MG63 (cell line): ENCODE data around the gene TMEM164. TPM values are rescaled to one million over a fixed set of nuclear protein-coding genes. Genes with fewer than 3 reads are reported as not detected.
A peak's percentile ranks its signal among the peaks of the same experiment; 100 is the strongest.

ENCODE experiments used
- DNase-seq: peaks from one replicate; pipeline ENCODE4 v3.0.0-alpha.2; 2020
- H3K27me3 ChIP-seq: fragments of 250-450 bp; sonication (Bioruptor Pico); 2 replicates; pipeline ENCODE4 v1.5.1; 2020; ENCODE audit warnings: mild to moderate bottlenecking, moderate library complexity
- H3K36me3 ChIP-seq: fragments of 250-450 bp; sonication (Bioruptor Pico); 2 replicates; pipeline ENCODE4 v1.5.1; 2020; ENCODE audit warnings: mild to moderate bottlenecking, moderate library complexity
- H3K4me3 ChIP-seq: fragments of 250-450 bp; sonication (Bioruptor Pico); 2 replicates; pipeline ENCODE4 v1.5.1; 2020; ENCODE audit warnings: mild to moderate bottlenecking, moderate library complexity
- H3K9me3 ChIP-seq: fragments of 250-450 bp; sonication (Bioruptor Pico); 2 replicates; pipeline ENCODE4 v1.5.1; 2020; ENCODE audit warnings: mild to moderate bottlenecking, moderate library complexity
- total RNA-seq: library from RNA; depleted of rRNA; stranded (reverse); fragments of >200 nt; shearing (Covaris generic); gene quantifications from 2 replicates; pipeline ENCODE4 v1.2.3, GENCODE V29; 2014; ENCODE audit warnings: low replicate concordance

TMEM164 gene
- total RNA-seq, 1 experiment from 2014 or later: 19.6 TPM

GRCh38 chrX:110000000-110000399, 2.9 kb upstream of the TMEM164 start:
- no peak for DNase-seq
- Histone ChIP-seq H3K4me3 (no peak overlapping the region), H3K36me3 (no peaks in the 10 kb centered on the region), H3K9me3 (no peaks in the 10 kb centered on the region), H3K27me3 (no peaks in the 10 kb centered on the region)

GRCh38 chrX:110000847-110001713, 1.8 kb upstream of the TMEM164 start:
- no peaks in the 10 kb centered on the region for H3K27me3 ChIP-seq
- no peaks in the 10 kb centered on the region for H3K36me3 ChIP-seq
- DNase-seq: no peak
- H3K9me3 ChIP-seq: no peaks in the 10 kb centered on the region
- no peak overlapping the region for H3K4me3 ChIP-seq

DNA sequence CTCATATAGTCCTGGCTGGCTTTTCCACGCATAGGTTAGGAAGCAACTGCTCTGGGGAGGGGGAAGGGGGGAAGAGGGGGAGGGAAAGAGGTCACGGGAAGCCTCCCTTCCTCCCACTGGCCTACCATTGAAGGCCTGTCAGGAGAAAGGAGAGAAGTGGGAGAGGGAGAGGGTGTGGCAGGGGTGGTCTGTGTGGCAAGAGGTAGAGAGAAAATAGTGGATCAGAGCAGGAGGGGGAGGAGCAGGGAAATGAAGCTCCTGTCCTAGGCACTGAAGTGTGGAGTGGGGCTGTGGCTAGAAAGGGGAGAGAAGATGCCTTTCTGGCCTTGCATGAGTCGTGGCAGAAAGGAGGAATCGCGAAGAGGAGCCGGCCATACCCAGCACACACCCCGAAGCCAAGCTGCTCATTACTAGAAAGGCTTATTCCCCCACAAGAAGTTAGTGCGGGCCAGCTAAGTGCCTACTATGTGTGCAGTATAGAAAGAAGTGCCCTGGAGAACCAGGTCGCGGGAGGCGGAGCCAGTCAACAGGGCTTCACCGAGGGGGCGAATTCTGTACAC, 1.1 kb upstream of the TMEM164 start:
- no peak for DNase-seq
- peak overlapping the region; percentile 60 for H3K4me3 ChIP-seq
- H3K27me3 ChIP-seq: no peaks in the 10 kb centered on the region
- no peaks in the 10 kb centered on the region for H3K9me3 ChIP-seq
- H3K36me3 ChIP-seq: no peaks in the 10 kb centered on the region

DNA sequence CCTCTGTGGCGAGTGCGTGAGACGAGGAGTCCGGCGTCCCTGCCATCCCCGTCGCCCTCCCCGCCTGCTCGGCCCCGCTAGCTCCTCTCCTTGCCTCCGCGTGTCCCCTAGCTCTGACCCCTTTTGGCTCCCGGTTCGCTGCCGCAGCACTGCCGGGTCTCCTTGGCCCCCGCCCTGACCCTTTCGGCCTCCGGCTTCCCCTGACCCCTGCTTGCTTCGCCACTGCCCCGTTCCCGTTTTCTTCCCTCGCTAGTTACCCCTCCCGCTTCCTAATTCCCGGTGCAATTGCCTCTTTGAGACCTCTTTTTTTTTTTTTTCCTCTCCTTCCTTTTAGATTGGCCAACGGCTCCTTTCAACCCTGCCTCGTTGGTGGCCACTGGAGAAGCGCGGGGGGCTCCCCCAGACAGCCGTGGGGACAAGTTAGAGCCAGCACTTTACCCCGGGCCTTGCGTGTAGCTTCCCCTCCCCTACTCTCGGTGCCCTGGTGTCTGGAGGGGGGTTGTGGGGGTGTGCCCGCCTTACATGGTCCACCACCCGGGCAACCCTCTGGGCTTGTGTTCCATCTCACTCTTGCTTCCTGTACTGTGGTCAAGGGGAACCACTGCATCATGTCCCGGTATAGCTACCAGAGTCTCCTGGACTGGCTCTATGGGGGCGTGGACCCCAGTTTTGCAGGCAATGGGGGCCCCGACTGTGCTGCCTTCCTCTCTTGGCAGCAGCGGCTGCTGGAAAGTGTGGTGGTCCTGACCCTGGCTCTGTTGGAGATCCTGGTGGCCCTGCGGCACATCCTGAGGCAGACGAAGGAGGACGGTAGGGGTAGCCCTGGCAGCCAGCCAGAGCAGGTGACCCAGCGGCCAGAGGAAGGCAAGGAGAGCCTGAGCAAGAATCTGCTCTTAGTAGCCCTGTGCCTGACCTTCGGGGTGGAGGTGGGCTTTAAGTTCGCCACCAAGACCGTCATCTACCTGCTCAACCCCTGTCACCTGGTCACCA, 548 bp downstream of the TMEM164 start:
- DNase-seq: no peak
- no peaks in the 10 kb centered on the region for H3K27me3 ChIP-seq
- H3K4me3 ChIP-seq: peak overlapping the region; percentile 60
- H3K36me3 ChIP-seq: no peaks in the 10 kb centered on the region
- H3K9me3 ChIP-seq: no peaks in the 10 kb centered on the region

- no peak for DNase-seq
- Histone ChIP-seq H3K9me3 (no peaks in the 10 kb centered on the region), H3K27me3 (no peaks in the 10 kb centered on the region), H3K4me3 (no peak overlapping the region), H3K36me3 (no peaks in the 10 kb centered on the region)
Observed at GRCh38 chrX:110004215-110004614, 1.3 kb downstream of the TMEM164 start.

DNA sequence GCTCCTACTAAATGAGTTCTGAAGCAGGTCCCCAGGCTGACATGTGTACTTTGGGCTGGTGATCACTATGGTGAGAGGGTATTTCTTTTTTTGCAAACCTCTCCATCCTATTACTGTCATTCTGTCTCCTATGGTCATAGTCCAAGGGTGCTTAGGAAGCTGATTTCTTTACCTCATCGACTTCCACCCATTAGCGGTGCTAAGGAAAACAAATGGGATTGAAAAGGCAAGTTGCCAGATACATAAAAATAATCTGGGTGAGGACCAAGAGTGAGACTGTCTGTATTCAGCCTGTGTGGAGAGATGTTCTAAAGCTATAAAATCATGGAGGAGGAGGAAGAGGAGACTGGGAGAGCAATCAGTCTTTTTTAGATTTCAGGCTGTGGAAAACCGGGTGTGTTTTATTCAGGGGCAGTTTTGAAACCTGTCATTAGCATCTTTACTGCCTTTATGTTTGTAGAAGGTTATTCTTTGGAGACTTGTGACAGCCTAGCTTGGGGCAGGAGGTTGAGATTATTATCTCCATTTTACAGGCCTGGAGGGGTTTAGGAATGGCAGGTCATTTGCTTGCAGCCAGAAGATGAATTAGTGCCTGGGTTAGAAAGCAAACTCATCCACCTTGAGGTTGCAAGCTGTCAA, 1.9 kb downstream of the TMEM164 start:
- Histone ChIP-seq H3K9me3 (no peaks in the 10 kb centered on the region), H3K27me3 (no peaks in the 10 kb centered on the region), H3K4me3 (no peak overlapping the region), H3K36me3 (no peaks in the 10 kb centered on the region)
- DNase-seq: no peak

GRCh38 chrX:110006161-110006560, 3.2 kb downstream of the TMEM164 start:
- no peaks in the 10 kb centered on the region for H3K27me3 ChIP-seq
- no peaks in the 10 kb centered on the region for H3K36me3 ChIP-seq
- DNase-seq: no peak
- no peak overlapping the region for H3K4me3 ChIP-seq
- H3K9me3 ChIP-seq: no peaks in the 10 kb centered on the region

GRCh38 chrX:110006821-110007375, 4.0 kb downstream of the TMEM164 start:
- no peak overlapping the region for H3K4me3 ChIP-seq
- no peaks in the 10 kb centered on the region for H3K36me3 ChIP-seq
- H3K27me3 ChIP-seq: no peaks in the 10 kb centered on the region
- no peaks in the 10 kb centered on the region for H3K9me3 ChIP-seq
- no peak for DNase-seq

DNA sequence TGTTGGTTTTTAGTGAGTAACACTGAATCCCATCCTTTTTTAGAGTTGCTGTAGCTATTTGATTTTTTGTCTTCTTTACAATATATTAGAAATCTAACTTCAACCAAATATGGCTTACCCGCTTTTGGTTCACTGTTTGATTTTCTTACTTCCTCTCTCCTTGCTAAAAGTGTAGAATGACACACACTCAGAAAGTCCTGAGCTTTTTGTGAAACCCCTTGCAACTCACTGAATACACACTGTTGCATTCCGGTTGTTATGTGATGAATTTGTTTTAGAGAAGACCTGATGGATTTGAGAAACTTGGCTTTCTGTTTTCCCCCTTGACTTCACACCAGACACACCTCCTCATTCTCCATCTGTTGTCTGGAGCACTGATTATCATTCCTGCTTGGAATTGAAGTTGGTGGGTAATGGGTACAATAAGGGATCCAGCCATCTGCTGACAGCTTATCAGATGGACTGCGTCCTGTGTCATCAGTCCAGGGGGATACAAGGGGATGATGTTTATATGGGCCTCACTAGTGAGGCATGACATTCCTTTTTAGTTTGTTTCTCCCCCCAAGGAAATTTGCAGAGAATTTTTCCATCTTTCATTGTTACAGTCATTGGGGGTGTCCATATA, 5.2 kb downstream of the TMEM164 start:
- Histone ChIP-seq H3K27me3 (no peaks in the 10 kb centered on the region), H3K4me3 (no peak overlapping the region), H3K36me3 (no peaks in the 10 kb centered on the region), H3K9me3 (no peaks in the 10 kb centered on the region)
- no peak for DNase-seq

DNA sequence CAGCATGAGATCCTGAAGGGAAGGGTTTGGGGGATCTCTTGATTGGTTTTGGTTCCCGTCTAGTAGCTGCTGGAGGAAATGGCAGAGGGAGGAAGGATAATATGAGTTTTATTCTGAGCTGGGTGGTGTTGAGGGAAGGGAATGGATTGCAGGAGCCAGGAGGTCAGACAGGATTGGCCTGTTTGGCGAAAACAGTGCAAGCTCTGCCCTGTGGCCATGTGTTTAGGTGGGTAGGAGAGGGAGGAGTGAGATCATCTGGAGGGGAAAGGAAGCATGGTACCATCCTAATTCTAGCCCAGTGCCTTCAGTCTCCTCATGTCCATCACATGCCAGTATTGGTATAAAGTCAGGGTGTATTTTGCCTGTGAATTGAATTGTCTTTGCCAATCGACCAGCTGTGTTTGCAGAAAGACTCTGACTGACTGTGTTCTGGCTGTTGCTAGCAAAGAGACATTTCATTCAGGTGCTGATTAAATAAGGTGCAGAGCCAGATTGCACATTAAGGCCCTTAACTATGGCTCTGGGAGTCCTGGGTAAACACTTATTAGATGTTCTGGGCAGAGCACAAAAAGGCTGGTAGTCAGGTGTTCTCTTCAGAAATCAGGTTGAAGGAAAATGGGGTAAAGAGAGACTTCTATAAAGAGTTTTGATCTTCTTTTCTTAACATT, 10.0 kb downstream of the TMEM164 start:
- Histone ChIP-seq H3K4me3 (no peak overlapping the region), H3K9me3 (no peaks in the 10 kb centered on the region), H3K36me3 (no peaks in the 10 kb centered on the region), H3K27me3 (no peaks in the 10 kb centered on the region)
- no peak for DNase-seq

- no peaks in the 10 kb centered on the region for H3K27me3 ChIP-seq
- no peak for DNase-seq
- no peaks in the 10 kb centered on the region for H3K9me3 ChIP-seq
- no peak overlapping the region for H3K4me3 ChIP-seq
- H3K36me3 ChIP-seq: no peaks in the 10 kb centered on the region
Observed at GRCh38 chrX:110013968-110014367, 11.1 kb downstream of the TMEM164 start.

DNA sequence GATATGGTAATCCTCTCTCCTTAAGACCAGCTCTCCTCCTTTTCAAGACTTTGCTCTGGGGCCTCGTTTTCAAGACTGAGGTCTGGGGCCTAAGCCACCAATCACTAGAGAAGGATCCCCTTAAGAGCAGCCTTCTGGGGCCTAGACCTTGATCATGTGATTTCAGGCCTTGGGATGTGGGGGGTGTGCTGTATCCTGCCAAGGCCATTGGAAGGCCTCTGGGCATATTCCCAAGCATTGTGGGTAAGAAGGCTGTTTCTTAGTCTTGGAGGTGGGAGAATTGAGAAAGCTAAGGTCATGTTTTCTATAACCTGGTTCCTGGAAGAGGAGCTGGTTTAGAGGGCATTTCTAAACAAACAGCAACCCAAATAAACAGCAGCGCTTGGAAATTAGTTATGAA, 12.1 kb downstream of the TMEM164 start:
- H3K4me3 ChIP-seq: no peak overlapping the region
- H3K9me3 ChIP-seq: no peaks in the 10 kb centered on the region
- H3K27me3 ChIP-seq: no peaks in the 10 kb centered on the region
- DNase-seq: no peak
- no peaks in the 10 kb centered on the region; the same call in 1 of the 2 replicates for H3K36me3 ChIP-seq

DNA sequence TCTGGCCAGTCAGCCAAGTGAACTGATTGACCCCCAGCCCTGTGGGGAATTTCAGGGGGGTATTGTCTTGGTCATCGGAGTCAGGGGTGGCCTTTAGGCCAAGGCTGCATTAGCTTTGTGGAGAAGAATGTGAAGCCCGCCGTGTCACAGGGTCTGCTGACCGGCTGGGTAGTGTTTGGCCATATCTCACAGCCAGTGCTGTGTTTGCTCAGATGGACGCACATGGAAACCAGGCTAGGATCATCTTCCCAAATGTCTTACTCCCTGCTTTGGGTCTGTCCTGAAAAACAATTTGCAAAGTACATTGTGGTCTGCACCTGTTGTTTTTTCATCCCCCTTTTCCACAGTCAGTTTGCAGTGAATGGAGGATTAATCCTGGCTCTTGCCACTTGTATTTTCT, 13.0 kb downstream of the TMEM164 start:
- Histone ChIP-seq H3K4me3 (no peak overlapping the region), H3K9me3 (no peaks in the 10 kb centered on the region), H3K27me3 (no peaks in the 10 kb centered on the region), H3K36me3 (no peaks in the 10 kb centered on the region; the same call in 1 of the 2 replicates)
- DNase-seq: no peak

DNA sequence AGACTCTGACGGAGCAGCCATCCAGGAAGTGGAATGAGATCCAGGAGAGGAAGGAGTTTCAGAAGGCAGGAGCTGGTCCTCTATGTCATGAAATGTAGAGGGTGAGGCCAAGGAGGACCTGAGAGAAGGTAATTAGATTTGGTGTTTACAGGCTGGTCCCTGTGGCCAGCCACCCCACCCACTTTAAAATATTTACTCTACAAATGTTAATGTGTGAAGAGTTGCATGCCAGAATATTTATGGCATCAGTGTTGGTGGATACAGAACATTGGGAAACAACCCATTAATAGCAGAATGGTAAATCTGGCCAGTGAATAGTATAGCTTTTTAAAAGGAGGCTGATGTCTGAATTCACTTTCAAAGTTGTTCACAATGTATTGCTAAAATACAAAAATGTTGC, 17.6 kb downstream of the TMEM164 start:
- no peaks in the 10 kb centered on the region for H3K27me3 ChIP-seq
- no peaks in the 10 kb centered on the region for H3K9me3 ChIP-seq
- peaks cover 2% of the 10 kb centered on the region; the same call in 1 of the 2 replicates for H3K36me3 ChIP-seq
- DNase-seq: no peak
- no peak overlapping the region for H3K4me3 ChIP-seq

GRCh38 chrX:110021258-110022022, 18.5 kb downstream of the TMEM164 start:
- H3K4me3 ChIP-seq: no peak overlapping the region
- peaks cover 2% of the 10 kb centered on the region; the same call in 1 of the 2 replicates for H3K36me3 ChIP-seq
- no peaks in the 10 kb centered on the region for H3K9me3 ChIP-seq
- DNase-seq: peak; percentile 72
- H3K27me3 ChIP-seq: no peaks in the 10 kb centered on the region
